GM23248 (cell line): ENCODE results near the gene ARHGEF10L. TPM values are rescaled to one million over a fixed set of nuclear protein-coding genes. Genes with fewer than 3 reads are reported as not detected.

Experiments
- DNase-seq: peaks from one replicate; pipeline ENCODE4 v3.0.0-alpha.2; 2015
- H2AFZ ChIP-seq: fragments of 200-600 bp; sonication (generic); 2 replicates; pipeline ENCODE4 v1.6.1; 2016; ENCODE audit warnings: antibody characterized with exemption
- H3F3A ChIP-seq: fragments of 200-600 bp; sonication (generic); 2 replicates; pipeline ENCODE4 v1.6.1; 2016; ENCODE audit warnings: mild to moderate bottlenecking, antibody characterized with exemption, mixed run types; ENCODE audit not compliant: insufficient read depth
- H3K27ac ChIP-seq: fragments of 200-600 bp; sonication (generic); 2 replicates; pipeline ENCODE4 v1.5.1; 2016; ENCODE audit warnings: mild to moderate bottlenecking
- H3K27me3 ChIP-seq: fragments of 200-600 bp; sonication (generic); replicated peaks from 2 replicates; pipeline ENCODE4 v1.6.1; 2016; ENCODE audit warnings: mild to moderate bottlenecking; ENCODE audit not compliant: insufficient read depth
- H3K36me3 ChIP-seq: fragments of 200-600 bp; sonication (generic); 2 replicates; pipeline ENCODE4 v1.6.1; 2016; ENCODE audit warnings: low read depth, mild to moderate bottlenecking
- H3K4me1 ChIP-seq: fragments of 200-600 bp; sonication (generic); 2 replicates; pipeline ENCODE4 v1.6.1; 2016; ENCODE audit warnings: mild to moderate bottlenecking; ENCODE audit not compliant: insufficient read depth
- H3K4me2 ChIP-seq: fragments of 200-600 bp; sonication (generic); one replicate; pipeline ENCODE4 v1.6.1; 2016; ENCODE audit warnings: mild to moderate bottlenecking; ENCODE audit not compliant: unreplicated experiment
- H3K4me3 ChIP-seq: fragments of 200-600 bp; sonication (generic); 2 replicates; pipeline ENCODE4 v1.5.1; 2016; ENCODE audit warnings: mild to moderate bottlenecking
- H3K79me2 ChIP-seq: fragments of 200-600 bp; sonication (generic); 2 replicates; pipeline ENCODE4 v1.6.1; 2016; ENCODE audit warnings: mild to moderate bottlenecking; ENCODE audit not compliant: insufficient read depth
- H3K9ac ChIP-seq: fragments of 200-600 bp; sonication (generic); 2 replicates; pipeline ENCODE4 v1.6.1; 2016; ENCODE audit warnings: mild to moderate bottlenecking
- H3K9me2 ChIP-seq: fragments of 200-600 bp; sonication (generic); 2 replicates; pipeline ENCODE4 v1.6.1; 2016; ENCODE audit warnings: mixed run types, mild to moderate bottlenecking, moderate library complexity; ENCODE audit not compliant: insufficient read depth
- H3K9me3 ChIP-seq: fragments of 200-600 bp; sonication (generic); one replicate; pipeline ENCODE4 v1.6.1; 2017; ENCODE audit warnings: low read depth
- H4K20me1 ChIP-seq: fragments of 200-600 bp; sonication (generic); 2 replicates; pipeline ENCODE4 v1.6.0; 2016; ENCODE audit not compliant: insufficient read depth
- EZH2 ChIP-seq: fragments of 200-600 bp; sonication (generic); IDR thresholded peaks from 2 replicates; pipeline ENCODE4 v1.6.1; 2018; ENCODE audit warnings: antibody characterized with exemption, mild to moderate bottlenecking; ENCODE audit not compliant: insufficient read depth, poor library complexity, severe bottlenecking
- EZH2phosphoT487 ChIP-seq: fragments of 200-600 bp; sonication (generic); IDR thresholded peaks from 2 replicates; pipeline ENCODE4 v1.6.1; 2018; ENCODE audit warnings: antibody characterized with exemption, moderate library complexity, mild to moderate bottlenecking, low read depth; ENCODE audit not compliant: insufficient read depth
- WGBS, 2 experiments: methylation state at CpG; one replicate each; pipeline ENCODE4 v1.1.6; 2015 to 2017; ENCODE audit warnings: low lambda C conversion rate in 2 of 2, low coverage in 1 of 2; ENCODE audit errors: missing lambda C conversion rate in 2 of 2; 5-methylcytosine and 5-hydroxymethylcytosine counted together
- in situ Hi-C: fragments of 300-500 bp; cut with MboI; formaldehyde crosslinking; loops from 2 replicates; pipeline ENCODE4 v1.15.0; 2020
- polyA plus RNA-seq: library from polyadenylated mRNA; unstranded; fragments of >200 nt; fragmentation: Nextera tagmentation; extraction: Ambion mirVana; gene quantifications from 2 replicates; pipeline ENCODE4 v1.2.1, GENCODE V29; 2016
- total RNA-seq: library from RNA; depleted of rRNA; stranded (reverse); fragments of >200 nt; shearing (Covaris generic); gene quantifications from 2 replicates; pipeline ENCODE4 v1.2.3, GENCODE V29; 2014

Gene ARHGEF10L
- total and polyA plus RNA-seq, 2 experiments from 2014 or later: 6.0 to 19.3 TPM

GRCh38 chr1:17670587-17671313 lies 131.3 kb downstream of the ARHGEF10L start:
- no peaks in the 10 kb centered on the region for H3K4me1 ChIP-seq
- no peaks in the 10 kb centered on the region for H3K27me3 ChIP-seq
- no peak overlapping the region for H3K9ac ChIP-seq
- TF ChIP-seq EZH2: no peak
- TF ChIP-seq EZH2phosphoT487: no peak
- H3K79me2 ChIP-seq: no peaks in the 10 kb centered on the region
- H3F3A ChIP-seq: peaks cover 6% of the 10 kb centered on the region
- H3K27ac ChIP-seq: no peak overlapping the region
- no peak overlapping the region for H3K4me2 ChIP-seq
- WGBS, 2 experiments: 93% methylated on average over 23 to 27 of the region's 27 CpGs
- in situ Hi-C loops: loop anchor here (25.0 kb wide), 1 partner anchor 917 kb away; no protein-coding TSS in a partner anchor
- no peaks in the 10 kb centered on the region for H3K9me3 ChIP-seq
- H3K36me3 ChIP-seq: no peaks in the 10 kb centered on the region
- H3K4me3 ChIP-seq: no peak overlapping the region
- no peaks in the 10 kb centered on the region for H3K9me2 ChIP-seq
- H4K20me1 ChIP-seq: no peaks in the 10 kb centered on the region
- no peak for DNase-seq
- no peak overlapping the region for H2AFZ ChIP-seq

DNA sequence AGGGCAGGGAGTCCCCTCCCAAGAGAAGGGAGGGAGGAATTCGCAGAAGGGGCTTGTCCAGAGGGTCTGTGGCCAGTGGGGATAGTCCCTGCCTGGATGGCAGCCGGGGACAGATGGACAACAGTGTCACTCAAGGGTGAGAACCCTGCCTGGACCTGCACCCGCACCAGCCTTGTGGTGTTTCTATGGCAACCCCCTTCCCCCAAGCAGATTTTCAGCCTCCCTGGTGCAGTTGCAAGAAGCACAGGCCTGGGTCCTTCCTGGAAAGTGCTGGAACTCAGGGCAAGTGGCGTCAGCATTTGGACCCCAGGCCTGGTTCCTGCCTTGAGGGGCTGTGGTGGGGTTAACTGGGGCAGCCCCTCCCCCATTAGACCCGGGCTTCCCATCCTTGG lies 131.8 kb downstream of the ARHGEF10L start:
- no peak for DNase-seq
- Histone ChIP-seq H3F3A (peaks cover 7% of the 10 kb centered on the region), H3K79me2 (no peaks in the 10 kb centered on the region), H3K27ac (no peak overlapping the region), H3K4me3 (no peak overlapping the region), H3K9me3 (no peaks in the 10 kb centered on the region), H4K20me1 (no peaks in the 10 kb centered on the region), H2AFZ (no peak overlapping the region), H3K4me2 (no peak overlapping the region), H3K27me3 (no peaks in the 10 kb centered on the region), H3K9ac (no peak overlapping the region), H3K4me1 (no peaks in the 10 kb centered on the region), H3K9me2 (no peaks in the 10 kb centered on the region), H3K36me3 (no peaks in the 10 kb centered on the region)
- 68 to 70% methylated on average over 5 of the region's 5 CpGs for WGBS, 2 experiments
- in situ Hi-C loops: loop anchor here (25.0 kb wide), 1 partner anchor 916 kb away; no protein-coding TSS in a partner anchor
- TF ChIP-seq EZH2phosphoT487 (no peak), EZH2 (no peak)

GRCh38 chr1:17671741-17672140 lies 132.2 kb downstream of the ARHGEF10L start:
- H4K20me1 ChIP-seq: no peaks in the 10 kb centered on the region
- no peak for DNase-seq
- H3K79me2 ChIP-seq: no peaks in the 10 kb centered on the region
- peaks cover 7% of the 10 kb centered on the region for H3F3A ChIP-seq
- H3K9me3 ChIP-seq: no peaks in the 10 kb centered on the region
- no peaks in the 10 kb centered on the region for H3K4me1 ChIP-seq
- WGBS, 2 experiments: 80 to 82% methylated on average over 9 to 10 of the region's 10 CpGs
- H3K9me2 ChIP-seq: no peaks in the 10 kb centered on the region
- no peak overlapping the region for H3K4me3 ChIP-seq
- no peaks in the 10 kb centered on the region for H3K36me3 ChIP-seq
- no peak overlapping the region for H3K27ac ChIP-seq
- TF ChIP-seq EZH2phosphoT487 (no peak), EZH2 (no peak)
- H2AFZ ChIP-seq: no peak overlapping the region
- H3K4me2 ChIP-seq: no peak overlapping the region
- in situ Hi-C loops: loop anchor here (25.0 kb wide), 1 partner anchor 916 kb away; no protein-coding TSS in a partner anchor
- H3K9ac ChIP-seq: no peak overlapping the region
- no peaks in the 10 kb centered on the region for H3K27me3 ChIP-seq

DNA sequence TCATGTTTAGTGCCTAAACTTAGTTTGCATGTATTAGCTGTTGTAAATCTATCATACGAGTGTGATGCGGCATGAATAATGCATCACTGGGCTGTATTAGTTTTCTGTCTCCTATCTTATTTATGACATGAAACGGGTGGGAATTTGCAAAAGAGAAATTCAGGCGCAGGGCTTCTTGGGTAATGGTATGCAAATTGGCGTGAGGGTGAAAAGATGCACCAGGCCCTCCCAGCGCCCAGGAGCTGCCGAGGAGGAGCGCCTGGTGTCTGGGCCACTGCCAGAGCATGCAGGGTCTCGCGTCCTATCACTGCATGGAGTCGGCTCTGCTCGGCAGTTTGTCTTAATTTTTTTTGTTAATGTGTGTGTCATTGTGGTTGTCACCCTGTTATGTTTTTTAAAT lies 132.7 kb downstream of the ARHGEF10L start:
- no peaks in the 10 kb centered on the region for H3K9me2 ChIP-seq
- no peak overlapping the region for H2AFZ ChIP-seq
- in situ Hi-C loops: loop anchor here (25.0 kb wide), 1 partner anchor 915 kb away; no protein-coding TSS in a partner anchor
- no peak for TF ChIP-seq EZH2phosphoT487
- TF ChIP-seq EZH2: no peak
- H3K79me2 ChIP-seq: no peaks in the 10 kb centered on the region
- no peak overlapping the region for H3K4me3 ChIP-seq
- H3K4me2 ChIP-seq: no peak overlapping the region
- no peak overlapping the region for H3K27ac ChIP-seq
- no peak overlapping the region for H3K9ac ChIP-seq
- no peaks in the 10 kb centered on the region for H3K9me3 ChIP-seq
- no peaks in the 10 kb centered on the region for H3K4me1 ChIP-seq
- no peaks in the 10 kb centered on the region for H3K27me3 ChIP-seq
- no peak for DNase-seq
- WGBS, 2 experiments: 72% methylated on average over 12 of the region's 12 CpGs
- no peaks in the 10 kb centered on the region for H4K20me1 ChIP-seq
- peaks cover 7% of the 10 kb centered on the region for H3F3A ChIP-seq
- no peaks in the 10 kb centered on the region for H3K36me3 ChIP-seq
